H1 (cell line): ENCODE results near the gene UNC13C. TPM values are rescaled to one million over a fixed set of nuclear protein-coding genes. Genes with fewer than 3 reads are reported as not detected.

Experiments
- CTCF ChIA-PET: fragments of 300-600 bp; sonication (Branson Sonifier 250); formaldehyde crosslinking; loops from one replicate; lab custom pipeline; 2021; ENCODE audit not compliant: partially characterized antibody; lab: Charles Lee
- POLR2A ChIA-PET: fragments of 300-600 bp; sonication (Branson Sonifier 250); formaldehyde crosslinking; loops from one replicate; lab custom pipeline; 2021; ENCODE audit warnings: inconsistent platforms; ENCODE audit not compliant: partially characterized antibody; lab: Charles Lee
- DNase-seq, 2 experiments: peaks; one replicate each; pipeline versions ENCODE4 v3.0.0 to v3.0.0-alpha.2; 2010 to 2022; ENCODE audit warnings: low spot score in 2 of 2, low read depth in 1 of 2, mixed read lengths in 1 of 2
- FAIRE-seq: peaks from 2 replicates; lab custom pipeline; 2011; peaks lifted over from hg19 to GRCh38; lab: Jason Lieb, UNC
- H2AFZ ChIP-seq: 2 replicates; pipeline ENCODE4 v1.8.1; 2012; ENCODE audit warnings: low read length, inconsistent platforms
- H2AK5ac ChIP-seq: 2 replicates; pipeline ENCODE4 v1.6.1; 2013; ENCODE audit warnings: low read depth, low read length
- H2BK120ac ChIP-seq: replicated peaks from 2 replicates; pipeline ENCODE3; 2013; ENCODE audit warnings: low read depth, low read length, inconsistent platforms
- H2BK12ac ChIP-seq: 2 replicates; pipeline ENCODE4 v1.6.1; 2013; ENCODE audit warnings: low read depth, low read length
- H2BK15ac ChIP-seq: 2 replicates; pipeline ENCODE4 v1.6.1; 2013; ENCODE audit warnings: low read length
- H2BK20ac ChIP-seq: 2 replicates; pipeline ENCODE4 v1.6.1; 2013; ENCODE audit warnings: low read length
- H2BK5ac ChIP-seq: 2 replicates; pipeline ENCODE4 v1.6.1; 2013; ENCODE audit warnings: low read depth, low read length
- H3K14ac ChIP-seq: 2 replicates; pipeline ENCODE4 v1.6.1; 2013; ENCODE audit warnings: inconsistent platforms; ENCODE audit not compliant: insufficient read length
- H3K18ac ChIP-seq: 2 replicates; pipeline ENCODE4 v1.6.1; 2013; ENCODE audit warnings: low read length; ENCODE audit errors: extremely low read depth
- H3K23ac ChIP-seq: 2 replicates; pipeline ENCODE4 v1.6.1; 2013; ENCODE audit warnings: inconsistent platforms; ENCODE audit not compliant: insufficient read length
- H3K23me2 ChIP-seq: 2 replicates; pipeline ENCODE4 v1.6.1; 2013; ENCODE audit warnings: low read depth, low read length
- H3K27ac ChIP-seq: 2 replicates; pipeline ENCODE4 v1.6.1; 2011; ENCODE audit warnings: low read depth, low read length, inconsistent platforms
- H3K27me3 ChIP-seq, 4 experiments: replicated peaks in 1 of 4; 1 replicate in 1 of 4; 2 replicates in 3 of 4; pipeline versions ENCODE4 v1.6.1 to v1.8.1; 2011 to 2013; ENCODE audit warnings: low read length in 3 of 4, mild to moderate bottlenecking in 3 of 4, inconsistent platforms in 2 of 4, mixed read lengths in 2 of 4, moderate library complexity in 1 of 4; ENCODE audit not compliant: control insufficient read depth in 3 of 4, insufficient read depth in 3 of 4; ENCODE audit errors: extremely low read depth in 1 of 4
- H3K36me3 ChIP-seq, 4 experiments: 2 replicates each; pipeline versions ENCODE4 v1.6.1 to v1.8.1; 2011 to 2013; ENCODE audit warnings: mild to moderate bottlenecking in 4 of 4, low read length in 3 of 4, moderate library complexity in 2 of 4, control low read depth in 1 of 4, inconsistent platforms in 1 of 4; ENCODE audit not compliant: insufficient read depth in 4 of 4, control insufficient read depth in 2 of 4
- H3K4ac ChIP-seq: replicated peaks from 2 replicates; pipeline ENCODE3; 2013; ENCODE audit warnings: low read length, low read depth, mixed read lengths, inconsistent platforms; ENCODE audit not compliant: insufficient read length
- H3K4me1 ChIP-seq, 4 experiments: replicated peaks in 1 of 4; 1 replicate in 1 of 4; 2 replicates in 3 of 4; pipeline versions ENCODE4 v1.6.1 to v1.8.1; 2011 to 2013; ENCODE audit warnings: low read length in 3 of 4, inconsistent platforms in 2 of 4, mixed read lengths in 1 of 4; ENCODE audit not compliant: insufficient read depth in 4 of 4, control insufficient read depth in 3 of 4
- H3K4me2 ChIP-seq, 2 experiments: 2 replicates each; pipeline versions ENCODE4 v1.6.1 to v1.8.1; 2011 to 2013; ENCODE audit warnings: low read depth in 2 of 2, low read length in 2 of 2, control low read depth in 1 of 2, inconsistent platforms in 1 of 2, mild to moderate bottlenecking in 1 of 2; ENCODE audit not compliant: insufficient read depth in 1 of 2
- H3K4me3 ChIP-seq, 4 experiments: fragments of 200-600, 300-600 bp in 1 of 4; sonication (generic), shearing (Covaris generic), sonication (Bioruptor Twin) in 1 of 4; 2 replicates each; pipeline versions ENCODE4 v1.5.1 to v1.8.1; 2011 to 2016; ENCODE audit warnings: low read length in 4 of 4, low read depth in 3 of 4, control low read depth in 2 of 4, inconsistent platforms in 2 of 4, mild to moderate bottlenecking in 2 of 4, mixed read lengths in 1 of 4, moderate library complexity in 1 of 4; ENCODE audit not compliant: insufficient read depth in 2 of 4; ENCODE audit errors: extremely low read depth in 1 of 4
- H3K56ac ChIP-seq: replicated peaks from 2 replicates; pipeline ENCODE3; 2013; ENCODE audit warnings: low read depth, mild to moderate bottlenecking, mixed read lengths, low read length, inconsistent platforms; ENCODE audit not compliant: insufficient read length
- H3K79me1 ChIP-seq: 2 replicates; pipeline ENCODE4 v1.6.1; 2013; ENCODE audit warnings: low read depth, low read length, control low read depth
- H3K79me2 ChIP-seq, 2 experiments: 2 replicates each; pipeline versions ENCODE4 v1.6.1 to v1.8.1; 2012 to 2013; ENCODE audit warnings: low read length in 2 of 2, mild to moderate bottlenecking in 2 of 2, inconsistent platforms in 1 of 2; ENCODE audit not compliant: insufficient read depth in 2 of 2, control insufficient read depth in 1 of 2
- H3K9ac ChIP-seq, 4 experiments: replicated peaks in 1 of 4; 1 replicate in 1 of 4; 2 replicates in 3 of 4; pipeline versions ENCODE4 v1.6.1 to v1.8.1; 2011 to 2013; ENCODE audit warnings: low read depth in 3 of 4, low read length in 3 of 4, control low read depth in 2 of 4, mild to moderate bottlenecking in 2 of 4, moderate library complexity in 2 of 4, inconsistent platforms in 1 of 4; ENCODE audit errors: extremely low read depth in 1 of 4
- H3K9me3 ChIP-seq, 2 experiments: 2 replicates each; pipeline versions ENCODE4 v1.6.1 to v1.8.1; 2012 to 2013; ENCODE audit warnings: mild to moderate bottlenecking in 2 of 2, moderate library complexity in 2 of 2, control low read depth in 1 of 2, inconsistent platforms in 1 of 2, low read depth in 1 of 2, low read length in 1 of 2, mixed read lengths in 1 of 2; ENCODE audit not compliant: insufficient read depth in 2 of 2
- H4K20me1 ChIP-seq, 2 experiments: replicated peaks in 1 of 2; 2 replicates each; pipeline versions ENCODE3 to v1.8.1; 2011 to 2013; ENCODE audit warnings: inconsistent platforms in 2 of 2, low read length in 2 of 2, mild to moderate bottlenecking in 1 of 2; ENCODE audit not compliant: insufficient read depth in 2 of 2, control insufficient read depth in 1 of 2
- H4K5ac ChIP-seq: 2 replicates; pipeline ENCODE4 v1.6.1; 2013; ENCODE audit warnings: low read length, low read depth, mixed read lengths, inconsistent platforms; ENCODE audit not compliant: insufficient read length
- H4K8ac ChIP-seq: 2 replicates; pipeline ENCODE4 v1.8.0; 2013; ENCODE audit warnings: mild to moderate bottlenecking, moderate library complexity, low read length, inconsistent platforms; ENCODE audit not compliant: insufficient read depth; ENCODE audit errors: extremely low read depth
- H4K91ac ChIP-seq: replicated peaks from 2 replicates; pipeline ENCODE3; 2013; ENCODE audit warnings: low read length, mixed read lengths, inconsistent platforms; ENCODE audit not compliant: insufficient read length
- CTCF ChIP-seq, 3 experiments: IDR thresholded peaks; 1 replicate in 2 of 3; 2 replicates in 1 of 3; pipeline versions ENCODE4 v1.5.1 to v1.6.1; 2011; ENCODE audit warnings: low read length in 3 of 3, mild to moderate bottlenecking in 3 of 3, inconsistent platforms in 2 of 3, low read depth in 1 of 3, moderate library complexity in 1 of 3; ENCODE audit not compliant: insufficient read depth in 1 of 3; ENCODE audit errors: control extremely low read depth in 1 of 3
- FOSL1 ChIP-seq: IDR thresholded peaks from 2 replicates; pipeline ENCODE4 v1.6.1; 2011; ENCODE audit warnings: mild to moderate bottlenecking, low read depth, low read length, moderate library complexity; ENCODE audit not compliant: insufficient read depth
- RAD21 ChIP-seq, 2 experiments: IDR thresholded peaks in 1 of 2; conservative IDR thresholded peaks in 1 of 2; 2 replicates each; pipeline ENCODE4 v1.6.1; 2011; ENCODE audit warnings: low read depth in 2 of 2, low read length in 2 of 2, improper control_type of control experiment in 1 of 2, inconsistent platforms in 1 of 2, mild to moderate bottlenecking in 1 of 2, moderate library complexity in 1 of 2
- TEAD4 ChIP-seq: IDR thresholded peaks from 2 replicates; pipeline ENCODE4 v1.6.1; 2012; ENCODE audit warnings: low read depth, low read length, inconsistent platforms, mixed read lengths
- WGBS, 2 experiments: shearing (Covaris generic) in 1 of 2; methylation state at CpG; one replicate each; pipeline versions ENCODE4 v1.1.6 to v1.1.7; 2013 to 2015; ENCODE audit warnings: low lambda C conversion rate in 2 of 2, mixed read lengths in 2 of 2, inconsistent platforms in 1 of 2, low coverage in 1 of 2, missing lambda C conversion rate in 1 of 2; ENCODE audit not compliant: insufficient replicate concordance in 2 of 2, insufficient coverage in 1 of 2, insufficient read length in 1 of 2; ENCODE audit errors: extremely low coverage in 1 of 2, missing lambda C conversion rate in 1 of 2; 5-methylcytosine and 5-hydroxymethylcytosine counted together
- polyA plus RNA-seq, 7 experiments: library from polyadenylated mRNA; depleted of rRNA in 3 of 7; stranded (reverse) in 5 of 7; unstranded in 2 of 7; fragments of >200 nt in 5 of 7; fragments of 200-250 nt in 2 of 7; gene quantifications; 1 replicate in 5 of 7; 2 replicates in 1 of 7; 4 replicates in 1 of 7; pipeline versions ENCODE4 v1.2.1 to v1.2.3, GENCODE V29; 2011 to 2013; ENCODE audit warnings: missing spikeins in 2 of 7, mixed read lengths in 2 of 7
- total RNA-seq: library from RNA; stranded (reverse); fragmentation: NEBNext Ultra II Directional; extraction: Animal tissue kit (Norgen Biotek cat#: 25700); gene quantifications from 2 replicates; pipeline ENCODE4 v1.2.1, GENCODE V29; 2021

Gene UNC13C
- total and polyA plus RNA-seq, 2 of the 8 experiments (the other 6 are each of a cell fraction or from before 2014, with no cell fraction given), result 0.02 to 0.13 TPM

- no peak overlapping the region for H3K18ac ChIP-seq
- no peak overlapping the region for H3K4me3 ChIP-seq
- peak; percentile 19 to 72 for DNase-seq
- TF ChIP-seq CTCF (IDR thresholded peaks at IDR 0.05; ENCODE audit: control extremely low read depth in 1 of 3, insufficient read depth in 1 of 3, low read depth in 1 of 3, low read length in 3 of 3) (peak; percentile 50 to 79 (median 60)), TEAD4 (peak; percentile 56; the same call in 1 of the 2 replicates), RAD21 (IDR thresholded peaks at IDR 0.05 in 1 of 2, conservative IDR thresholded peaks at IDR 0.05 in 1 of 2; ENCODE audit: low read depth in 2 of 2, low read length in 2 of 2) (peak; percentile 72 to 82), FOSL1 (no peak)
- no peak overlapping the region for H3K56ac ChIP-seq
- H2BK12ac ChIP-seq, result no peak overlapping the region
- no peak overlapping the region for H2BK20ac ChIP-seq
- H3K27ac ChIP-seq, result no peak overlapping the region
- no peak overlapping the region for H4K5ac ChIP-seq
- no peaks in the 10 kb centered on the region for H3K79me1 ChIP-seq
- no peaks in the 10 kb centered on the region for H3K23me2 ChIP-seq
- no peak overlapping the region for H2BK120ac ChIP-seq
- no peak overlapping the region for H4K8ac ChIP-seq
- H3K4me1 ChIP-seq, result no peaks in the 10 kb centered on the region
- 51% methylated on average over 7 of the region's 7 CpGs; no CpG with 5 or more reads in 1 of the 2 experiments for WGBS, 2 experiments
- H2BK5ac ChIP-seq, result no peak overlapping the region
- H4K20me1 ChIP-seq, result no peaks in the 10 kb centered on the region
- no peaks in the 10 kb centered on the region for H3K36me3 ChIP-seq
- POLR2A ChIA-PET, result no interaction called here
- no peak overlapping the region for H3K23ac ChIP-seq
- H3K4me2 ChIP-seq, result no peak overlapping the region
- H4K91ac ChIP-seq, result no peak overlapping the region
- H3K4ac ChIP-seq, result no peak overlapping the region
- no peaks in the 10 kb centered on the region for H3K79me2 ChIP-seq
- no peak overlapping the region for H3K9ac ChIP-seq
- H2AFZ ChIP-seq, result peak overlapping the region; percentile 93; the same call in 1 of the 2 replicates
- H2AK5ac ChIP-seq, result no peak overlapping the region
- peaks cover 0 to 4% of the 10 kb centered on the region in 2 experiments; a peak in 1 of 4 replicates for H3K9me3 ChIP-seq
- FAIRE-seq, result peak; percentile 63
- H3K27me3 ChIP-seq, result no peaks in the 10 kb centered on the region
- CTCF ChIA-PET, result interaction anchor here (0.6 to 4.2 kb wide), 26 partner anchors 13 to 1025 kb away, joined by 3 to 18 read pairs (median 4); no protein-coding TSS in a partner anchor
- H2BK15ac ChIP-seq, result no peak overlapping the region
- H3K14ac ChIP-seq, result no peak overlapping the region
Measured at GRCh38 chr15:54082836-54083492, 104.7 kb downstream of the UNC13C start.
